SK-N-SH treated with all-trans-retinoic acid at 6 μM for 48 hours (cell line): ENCODE measurements around the gene SMARCD2.

Experiments
- ARNTL ChIP-seq: fragments of 450-650 bp; formaldehyde crosslinking; IDR thresholded peaks from 2 replicates; pipeline ENCODE4 v1.5.0; 2020; ENCODE audit warnings: low read depth, mild to moderate bottlenecking, moderate library complexity, borderline replicate concordance
- CREB5 ChIP-seq: fragments of 250-450 bp; sonication (Bioruptor Pico); IDR thresholded peaks from 2 replicates; pipeline ENCODE4 v1.5.1; 2020; ENCODE audit warnings: low read depth, mild to moderate bottlenecking, moderate library complexity
- CSRNP3 ChIP-seq: fragments of 250-450 bp; sonication (Bioruptor Pico); IDR thresholded peaks from 2 replicates; pipeline ENCODE4 v1.5.1; 2021; ENCODE audit warnings: mild to moderate bottlenecking, moderate library complexity
- GLIS3 ChIP-seq: fragments of 250-450 bp; sonication (Bioruptor Pico); IDR thresholded peaks from 2 replicates; pipeline ENCODE4 v1.5.0; 2020; ENCODE audit warnings: mild to moderate bottlenecking, moderate library complexity
- OSR1 ChIP-seq: fragments of 250-450 bp; sonication (Bioruptor Pico); IDR thresholded peaks from 2 replicates; pipeline ENCODE4 v1.8.0; 2022; ENCODE audit warnings: moderate library complexity, mild to moderate bottlenecking, inconsistent platforms
- PATZ1 ChIP-seq: fragments of 250-450 bp; sonication (Bioruptor Pico); IDR thresholded peaks from 2 replicates; pipeline ENCODE4 v1.8.0; 2020; ENCODE audit warnings: mild to moderate bottlenecking, moderate library complexity, borderline replicate concordance
- PPARA ChIP-seq: fragments of 250-450 bp; sonication (Bioruptor Pico); IDR thresholded peaks from 2 replicates; pipeline ENCODE4 v1.5.0; 2020; ENCODE audit warnings: mild to moderate bottlenecking, borderline replicate concordance
- TOX ChIP-seq: fragments of 250-450 bp; sonication (Bioruptor Pico); IDR thresholded peaks from 2 replicates; pipeline ENCODE4 v1.8.0; 2021; ENCODE audit warnings: mild to moderate bottlenecking, moderate library complexity, borderline replicate concordance
- ZC3H10 ChIP-seq: fragments of 250-450 bp; sonication (Bioruptor Pico); IDR thresholded peaks from 2 replicates; pipeline ENCODE4 v1.5.1; 2021; ENCODE audit warnings: mild to moderate bottlenecking, moderate library complexity
- ZFP3 ChIP-seq: fragments of 250-450 bp; sonication (Bioruptor Pico); IDR thresholded peaks from 2 replicates; pipeline ENCODE4 v1.5.0; 2020; ENCODE audit warnings: mild to moderate bottlenecking, moderate library complexity
- ZNF565 ChIP-seq: fragments of 450-650 bp; formaldehyde crosslinking; conservative IDR thresholded peaks from 2 replicates; pipeline ENCODE4 v1.5.0; 2020; ENCODE audit warnings: low read depth, mild to moderate bottlenecking, moderate library complexity

GRCh38 chr17:63841350-63842172 lies 924 bp downstream of the SMARCD2 start:
- no peak for TF ChIP-seq PPARA
- TF ChIP-seq ZC3H10 = no peak
- no peak for TF ChIP-seq CREB5
- no peak for TF ChIP-seq TOX (CRISPR knock-in tag)
- TF ChIP-seq ZNF565 (CRISPR knock-in tag) = no peak
- TF ChIP-seq ARNTL (CRISPR knock-in tag) = no peak
- no peak for TF ChIP-seq PATZ1 (CRISPR knock-in tag)
- TF ChIP-seq OSR1 (CRISPR knock-in tag) = no peak
- no peak for TF ChIP-seq CSRNP3 (CRISPR knock-in tag)
- no peak for TF ChIP-seq ZFP3 (CRISPR knock-in tag)
- TF ChIP-seq GLIS3 (CRISPR knock-in tag) = 0 out of 2 replicates have a peak, but pooled peaks have one; percentile 36
